Activated CD4-positive, alpha-beta T cell treated with anti-CD3 and anti-CD28 coated beads, Interleukin-2, amount 10 ng/mL, durations not matched to agents 7 days and 5 days (primary cell): ENCODE results near the gene MCM5. TPM values are rescaled to one million over a fixed set of nuclear protein-coding genes. Genes with fewer than 3 reads are reported as not detected.

Experiments used
- CTCF ChIA-PET: fragments of 350-600 bp; sonication (Branson Sonifier 250); formaldehyde crosslinking; loops from one replicate; lab custom pipeline; 2021; ENCODE audit warnings: antibody characterized with exemption; lab: Charles Lee
- POLR2A ChIA-PET: fragments of 350-600 bp; sonication (Branson Sonifier 250); formaldehyde crosslinking; loops from one replicate; lab custom pipeline; 2021; ENCODE audit warnings: antibody characterized with exemption; lab: Charles Lee
- DNase-seq: peaks from one replicate; pipeline ENCODE4 v3.0.0-alpha.2; 2020
- H3K27ac Mint-ChIP-seq: one replicate; pipeline ENCODE4 v1.8.0; 2021; ENCODE audit warnings: mild to moderate bottlenecking, moderate library complexity, mixed read lengths
- H3K27me3 Mint-ChIP-seq: one replicate; pipeline ENCODE4 v1.8.0; 2021; ENCODE audit warnings: mixed read lengths
- H3K36me3 Mint-ChIP-seq: one replicate; pipeline ENCODE4 v1.8.0; 2021; ENCODE audit warnings: low read depth, mixed read lengths
- H3K4me1 Mint-ChIP-seq: one replicate; pipeline ENCODE4 v1.8.0; 2021; ENCODE audit warnings: mixed read lengths
- H3K4me3 Mint-ChIP-seq: one replicate; pipeline ENCODE4 v1.8.0; 2021; ENCODE audit warnings: mild to moderate bottlenecking, moderate library complexity, mixed read lengths
- H3K9me3 Mint-ChIP-seq: one replicate; pipeline ENCODE4 v1.8.0; 2021; ENCODE audit warnings: mixed read lengths
- total RNA-seq, 2 experiments: library from RNA; stranded (reverse); gene quantifications; one replicate each; pipeline ENCODE4 v1.2.3, GENCODE V29; 2021

Gene MCM5
- total RNA-seq, 2 experiments from 2014 or later, result 208 to 233 TPM

- Mint-ChIP-seq H3K36me3 (no peaks in the 10 kb centered on the region), H3K27me3 (peaks cover 35% of the 10 kb centered on the region), H3K4me1 (peaks cover 22% of the 10 kb centered on the region), H3K4me3 (peak within 1 kb of the TSS; percentile 16), H3K27ac (peak within 1 kb of the TSS; percentile 3), H3K9me3 (no peaks in the 10 kb centered on the region)
- CTCF ChIA-PET, result interaction anchor here (0.6 to 1.0 kb wide), 3 partner anchors 30 to 859 kb away, joined by 3 read pairs; no protein-coding TSS in a partner anchor
- DNase-seq, result peak; percentile 53
- POLR2A ChIA-PET, result no interaction called here
Observed at GRCh38 chr22:35380537-35381423, 19.2 kb upstream of the MCM5 start, which contains the start of gene HMOX1. TSS of gene HMOX1 (plus strand) at chr22:35381096. CDS start at chr22:35381174, 78 bp downstream.

DNA sequence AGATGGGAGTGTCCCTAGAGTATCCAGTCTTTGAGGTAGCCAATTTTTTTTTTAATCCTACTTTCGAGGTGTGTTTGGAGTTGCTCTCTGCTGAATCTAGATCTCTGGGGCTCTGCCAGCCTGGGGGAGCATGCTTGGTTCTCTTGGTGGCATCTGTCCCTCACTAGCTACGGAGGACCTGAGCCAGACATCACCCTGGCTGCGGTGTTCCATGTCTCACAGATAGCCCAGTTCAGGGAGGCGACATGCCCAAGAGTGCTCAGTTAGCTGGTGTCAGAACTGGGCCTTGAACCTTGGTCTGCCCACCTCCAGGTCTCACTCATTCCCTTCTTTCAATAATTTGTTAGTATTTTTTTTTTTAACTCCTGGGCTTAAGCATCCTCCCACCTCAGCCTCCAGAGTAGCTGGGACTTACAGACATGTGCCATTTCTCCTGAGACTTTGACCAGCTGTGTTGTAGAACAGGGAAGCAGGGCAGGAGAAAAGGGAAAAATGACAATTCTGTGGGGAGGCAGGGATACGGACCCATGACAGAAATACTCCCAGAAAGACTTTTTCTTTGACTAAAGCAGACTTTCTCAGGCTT lies 18.4 kb upstream of the MCM5 start:
- POLR2A ChIA-PET, result no interaction called here
- H3K4me1 Mint-ChIP-seq, result peaks cover 21% of the 10 kb centered on the region
- peaks cover 37% of the 10 kb centered on the region for H3K27me3 Mint-ChIP-seq
- peak overlapping the region; percentile 3 for H3K27ac Mint-ChIP-seq
- H3K4me3 Mint-ChIP-seq, result peak overlapping the region; percentile 16
- no peaks in the 10 kb centered on the region for H3K36me3 Mint-ChIP-seq
- DNase-seq, result no peak
- no peaks in the 10 kb centered on the region for H3K9me3 Mint-ChIP-seq
- CTCF ChIA-PET, result interaction anchor here (0.6 to 1.0 kb wide), 2 partner anchors 31 to 797 kb away, joined by 3 read pairs; no protein-coding TSS in a partner anchor

DNA sequence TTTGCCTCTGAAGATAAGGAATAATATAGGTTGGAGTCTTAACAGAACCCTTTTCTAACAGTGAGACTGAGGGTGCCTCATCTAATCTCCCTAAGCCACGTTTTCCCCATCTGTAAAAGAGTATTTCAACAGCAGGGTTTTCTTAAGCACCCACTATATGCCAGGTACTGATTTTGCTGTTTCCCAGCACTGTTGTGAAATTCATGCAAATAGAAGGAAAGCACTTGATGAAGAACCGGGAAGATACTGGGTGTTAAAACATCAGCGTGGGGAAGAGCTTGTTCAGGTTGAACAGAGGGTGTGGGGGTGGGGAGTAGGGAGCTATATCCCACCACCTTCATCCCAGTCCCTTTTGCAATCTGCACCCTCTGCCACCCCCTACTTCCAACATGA lies 16.3 kb upstream of the MCM5 start:
- H3K4me3 Mint-ChIP-seq, result no peak overlapping the region
- peaks cover 37% of the 10 kb centered on the region for H3K27me3 Mint-ChIP-seq
- no peaks in the 10 kb centered on the region for H3K36me3 Mint-ChIP-seq
- H3K27ac Mint-ChIP-seq, result no peak overlapping the region
- POLR2A ChIA-PET, result no interaction called here
- CTCF ChIA-PET, result interaction anchor here (0.8 kb wide), 1 partner anchor 73 kb away, joined by 3 read pairs; no protein-coding TSS in a partner anchor
- no peaks in the 10 kb centered on the region for H3K9me3 Mint-ChIP-seq
- peaks cover 9% of the 10 kb centered on the region for H3K4me1 Mint-ChIP-seq
- no peak for DNase-seq

GRCh38 chr22:35384527-35384926 lies 15.4 kb upstream of the MCM5 start:
- peaks cover 9% of the 10 kb centered on the region for H3K4me1 Mint-ChIP-seq
- ChIA-PET CTCF (interaction anchor here (2.2 kb wide), 1 partner anchor 9 kb away, joined by 8 read pairs; no protein-coding TSS in a partner anchor), POLR2A (no interaction called here)
- no peaks in the 10 kb centered on the region for H3K36me3 Mint-ChIP-seq
- peaks cover 30% of the 10 kb centered on the region for H3K27me3 Mint-ChIP-seq
- H3K4me3 Mint-ChIP-seq, result no peak overlapping the region
- no peak overlapping the region for H3K27ac Mint-ChIP-seq
- no peaks in the 10 kb centered on the region for H3K9me3 Mint-ChIP-seq
- DNase-seq, result no peak

DNA sequence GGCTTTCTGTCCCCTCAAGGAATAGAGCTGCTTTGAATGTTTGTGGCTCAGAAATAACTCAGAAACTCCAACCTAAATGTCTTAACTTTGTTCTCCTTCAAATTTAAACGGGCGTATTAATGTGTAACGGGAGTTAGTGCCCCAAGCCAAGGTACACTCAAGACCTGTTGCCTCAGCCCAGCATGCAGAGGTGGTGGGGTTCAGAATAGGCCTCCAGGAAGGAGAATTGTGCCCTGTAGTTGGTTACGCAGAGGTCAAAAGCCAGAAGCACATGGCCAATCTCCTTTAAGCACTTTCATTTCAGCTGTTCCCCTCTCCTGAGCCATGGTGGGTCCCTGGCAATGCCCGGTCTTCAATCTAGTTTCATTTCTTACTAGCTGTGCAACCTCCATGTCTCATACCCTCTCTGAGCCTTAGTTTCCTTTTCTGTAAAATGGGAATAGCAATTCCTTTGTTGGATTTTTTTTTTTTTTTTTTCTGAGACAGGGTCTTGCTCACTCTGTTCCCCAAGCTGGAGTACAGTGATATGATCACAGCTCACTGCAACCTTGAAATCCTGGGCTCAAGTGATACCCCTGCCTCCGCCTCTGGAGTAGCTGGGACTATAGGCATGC lies 14.9 kb upstream of the MCM5 start:
- CTCF ChIA-PET, result interaction anchor here (0.6 to 2.2 kb wide), 4 partner anchors 10 to 900 kb away, joined by 3 to 8 read pairs (median 5); no protein-coding TSS in a partner anchor
- H3K36me3 Mint-ChIP-seq, result no peaks in the 10 kb centered on the region
- H3K4me3 Mint-ChIP-seq, result no peak overlapping the region
- H3K27me3 Mint-ChIP-seq, result peaks cover 26% of the 10 kb centered on the region
- no peaks in the 10 kb centered on the region for H3K9me3 Mint-ChIP-seq
- no peak overlapping the region for H3K27ac Mint-ChIP-seq
- no peak for DNase-seq
- H3K4me1 Mint-ChIP-seq, result peaks cover 9% of the 10 kb centered on the region
- POLR2A ChIA-PET, result no interaction called here

DNA sequence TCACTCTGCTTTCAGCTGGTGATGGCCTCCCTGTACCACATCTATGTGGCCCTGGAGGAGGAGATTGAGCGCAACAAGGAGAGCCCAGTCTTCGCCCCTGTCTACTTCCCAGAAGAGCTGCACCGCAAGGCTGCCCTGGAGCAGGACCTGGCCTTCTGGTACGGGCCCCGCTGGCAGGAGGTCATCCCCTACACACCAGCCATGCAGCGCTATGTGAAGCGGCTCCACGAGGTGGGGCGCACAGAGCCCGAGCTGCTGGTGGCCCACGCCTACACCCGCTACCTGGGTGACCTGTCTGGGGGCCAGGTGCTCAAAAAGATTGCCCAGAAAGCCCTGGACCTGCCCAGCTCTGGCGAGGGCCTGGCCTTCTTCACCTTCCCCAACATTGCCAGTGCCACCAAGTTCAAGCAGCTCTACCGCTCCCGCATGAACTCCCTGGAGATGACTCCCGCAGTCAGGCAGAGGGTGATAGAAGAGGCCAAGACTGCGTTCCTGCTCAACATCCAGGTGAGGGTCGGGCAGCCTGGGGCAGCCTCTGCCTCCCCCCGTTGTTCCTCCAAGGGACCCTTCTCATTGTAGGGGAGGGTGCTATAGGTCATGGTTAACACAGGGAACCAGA lies 13.2 kb upstream of the MCM5 start:
- H3K4me3 Mint-ChIP-seq, result no peak overlapping the region
- H3K9me3 Mint-ChIP-seq, result no peaks in the 10 kb centered on the region
- no peaks in the 10 kb centered on the region for H3K36me3 Mint-ChIP-seq
- H3K27me3 Mint-ChIP-seq, result peaks cover 15% of the 10 kb centered on the region
- DNase-seq, result no peak
- H3K4me1 Mint-ChIP-seq, result no peaks in the 10 kb centered on the region
- CTCF ChIA-PET, result no interaction called here
- no peak overlapping the region for H3K27ac Mint-ChIP-seq
- POLR2A ChIA-PET, result interaction anchor here (0.5 kb wide), 1 partner anchor 10 kb away, joined by 3 read pairs; no protein-coding TSS in a partner anchor

DNA sequence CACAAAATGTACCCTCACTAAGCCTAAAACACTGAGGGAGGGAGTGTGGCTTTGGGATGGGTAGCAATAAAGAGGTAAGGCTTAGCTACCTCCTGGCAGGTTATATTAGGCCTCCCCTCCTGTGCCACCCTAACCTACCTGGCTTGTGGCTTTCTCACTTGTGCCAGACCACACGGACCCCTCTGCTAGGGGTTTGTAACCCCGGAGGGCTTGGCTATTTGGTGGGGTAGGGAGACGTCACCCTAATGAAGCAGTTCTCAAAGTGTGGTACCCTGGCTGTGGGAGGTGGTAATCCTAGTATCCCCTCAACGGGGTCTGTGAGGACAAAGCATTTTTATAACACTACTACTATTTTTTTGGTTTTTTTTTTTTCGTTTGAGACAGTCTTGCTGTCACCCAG lies 9.0 kb upstream of the MCM5 start:
- CTCF ChIA-PET, result interaction anchor here (0.7 to 0.8 kb wide), 2 partner anchors 26 to 559 kb away, joined by 4 to 5 read pairs; no protein-coding TSS in a partner anchor
- Mint-ChIP-seq H3K4me3 (no peak overlapping the region), H3K9me3 (no peaks in the 10 kb centered on the region), H3K27me3 (peaks cover 2% of the 10 kb centered on the region), H3K27ac (no peak overlapping the region), H3K4me1 (no peaks in the 10 kb centered on the region), H3K36me3 (no peaks in the 10 kb centered on the region)
- DNase-seq, result no peak
- POLR2A ChIA-PET, result no interaction called here

GRCh38 chr22:35392357-35392756 lies 7.6 kb upstream of the MCM5 start:
- H3K9me3 Mint-ChIP-seq, result no peaks in the 10 kb centered on the region
- no peaks in the 10 kb centered on the region for H3K4me1 Mint-ChIP-seq
- ChIA-PET POLR2A (no interaction called here), CTCF (interaction anchor here (0.6 to 0.8 kb wide), 6 partner anchors 19 to 218 kb away, joined by 3 to 5 read pairs (median 4); no protein-coding TSS in a partner anchor)
- no peak overlapping the region for H3K27ac Mint-ChIP-seq
- H3K27me3 Mint-ChIP-seq, result no peaks in the 10 kb centered on the region
- no peak overlapping the region for H3K4me3 Mint-ChIP-seq
- H3K36me3 Mint-ChIP-seq, result no peaks in the 10 kb centered on the region
- no peak for DNase-seq

GRCh38 chr22:35393116-35394010 lies 6.6 kb upstream of the MCM5 start:
- Mint-ChIP-seq H3K27me3 (no peaks in the 10 kb centered on the region), H3K4me1 (no peaks in the 10 kb centered on the region), H3K9me3 (no peaks in the 10 kb centered on the region), H3K27ac (no peak overlapping the region), H3K4me3 (no peak overlapping the region), H3K36me3 (no peaks in the 10 kb centered on the region)
- DNase-seq, result no peak
- CTCF ChIA-PET, result interaction anchor here (0.6 to 0.7 kb wide), 2 partner anchors 158 to 488 kb away, joined by 3 to 4 read pairs; no protein-coding TSS in a partner anchor
- POLR2A ChIA-PET, result no interaction called here

- peaks cover 3% of the 10 kb centered on the region for H3K4me1 Mint-ChIP-seq
- H3K27ac Mint-ChIP-seq, result no peak overlapping the region
- H3K9me3 Mint-ChIP-seq, result peaks cover 2% of the 10 kb centered on the region
- CTCF ChIA-PET, result interaction anchor here (0.7 kb wide), 1 partner anchor 72 kb away, joined by 4 read pairs; no protein-coding TSS in a partner anchor
- H3K36me3 Mint-ChIP-seq, result no peaks in the 10 kb centered on the region
- H3K27me3 Mint-ChIP-seq, result no peaks in the 10 kb centered on the region
- POLR2A ChIA-PET, result no interaction called here
- H3K4me3 Mint-ChIP-seq, result no peak overlapping the region
- no peak for DNase-seq
Observed at GRCh38 chr22:35394011-35394312, 6.0 kb upstream of the MCM5 start.

GRCh38 chr22:35394810-35395563 lies 5.0 kb upstream of the MCM5 start:
- Mint-ChIP-seq H3K27ac (no peak overlapping the region), H3K36me3 (peaks cover 3% of the 10 kb centered on the region), H3K27me3 (no peaks in the 10 kb centered on the region), H3K4me3 (no peak overlapping the region), H3K9me3 (peaks cover 2% of the 10 kb centered on the region), H3K4me1 (peaks cover 9% of the 10 kb centered on the region)
- no peak for DNase-seq
- POLR2A ChIA-PET, result no interaction called here
- CTCF ChIA-PET, result interaction anchor here (0.7 kb wide), 1 partner anchor 73 kb away, joined by 4 read pairs; no protein-coding TSS in a partner anchor
